ENCODE measurements around the gene GALNS.
"Not testable (repeated sequence)": the region's sequence is repeated elsewhere in the genome, so short reads cannot be mapped to it uniquely, and the experiment has no call there.

The GALNS gene

DNA sequence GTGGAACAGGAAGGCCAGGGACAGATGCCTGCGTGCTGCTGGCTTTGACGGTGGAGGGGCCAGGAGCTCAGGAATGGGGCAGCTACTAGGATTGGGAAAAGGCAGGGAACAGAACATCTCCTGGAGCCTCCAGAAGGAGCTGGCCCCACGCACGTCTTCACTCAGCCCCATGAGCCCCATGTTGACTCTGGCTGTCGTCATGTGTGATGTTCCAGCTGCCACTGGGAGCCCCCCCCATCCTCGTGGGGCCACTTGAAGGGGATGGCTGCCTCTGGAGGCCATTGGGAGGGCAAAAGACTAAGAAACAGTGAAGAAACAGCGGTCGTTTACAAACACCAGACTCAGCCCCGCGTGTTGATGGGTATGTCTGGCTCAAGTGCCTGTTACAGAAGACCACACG, 26.5 kb downstream of the GALNS start:
- TF ChIP-seq CTCF (IDR thresholded peaks at IDR 0.05; ENCODE audit: insufficient read depth, low read depth, low read length, missing control alignments) = no peak
- no peak overlapping the region for H3K4me3 ChIP-seq (ENCODE audit: low read depth, low read length)
- DNase-seq (ENCODE audit: low read depth) = no peak

DNA sequence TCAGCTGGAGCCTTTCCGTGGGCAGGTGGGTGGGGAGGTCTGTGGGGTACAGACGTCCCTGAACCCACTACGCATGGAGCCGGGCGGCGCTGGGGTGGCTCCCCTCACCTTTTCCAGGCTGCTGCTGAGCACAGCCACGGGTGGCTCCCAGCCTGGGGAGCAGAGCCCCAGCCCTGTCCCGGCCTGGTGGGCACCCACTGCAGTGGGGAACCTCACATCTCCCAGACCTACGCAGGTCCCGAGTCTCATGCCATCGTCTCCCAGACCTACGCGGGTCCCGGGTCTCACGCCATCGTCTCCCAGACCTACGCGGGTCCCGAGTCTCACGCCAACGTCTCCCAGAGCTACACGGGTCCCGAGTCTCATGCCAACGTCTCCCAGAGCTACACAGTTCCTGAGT, 28.0 kb downstream of the GALNS start:
- no peak for DNase-seq (ENCODE audit: low read depth)
- H3K4me3 ChIP-seq (ENCODE audit: low read depth, low read length) = no peak overlapping the region
- no peak for TF ChIP-seq CTCF (IDR thresholded peaks at IDR 0.05; ENCODE audit: insufficient read depth, low read depth, low read length, missing control alignments)

DNA sequence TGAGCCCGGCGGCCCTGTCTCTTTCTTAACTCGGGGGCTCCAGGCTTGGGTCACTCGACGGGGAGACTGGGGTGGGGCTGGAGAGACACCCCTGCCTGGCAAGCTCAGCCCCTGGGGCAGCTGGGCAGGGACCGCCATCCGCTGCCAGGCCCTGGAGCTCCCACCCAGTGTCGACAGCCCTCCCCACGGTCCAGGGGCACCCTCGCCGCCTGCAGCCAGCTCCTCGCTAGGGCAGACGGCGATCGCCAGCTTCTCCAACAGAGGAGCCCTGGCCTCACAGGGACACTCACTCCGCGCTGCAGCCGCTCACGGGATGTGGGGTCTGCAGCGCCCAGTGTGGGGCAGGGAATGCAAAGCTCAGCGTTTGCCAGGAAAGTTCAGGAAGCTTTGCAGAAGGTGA, 29.0 kb downstream of the GALNS start:
- TF ChIP-seq CTCF (IDR thresholded peaks at IDR 0.05; ENCODE audit: insufficient read depth, low read depth, low read length, missing control alignments) = no peak
- H3K4me3 ChIP-seq (ENCODE audit: low read depth, low read length) = no peak overlapping the region
- DNase-seq (ENCODE audit: low read depth) = no peak

DNA sequence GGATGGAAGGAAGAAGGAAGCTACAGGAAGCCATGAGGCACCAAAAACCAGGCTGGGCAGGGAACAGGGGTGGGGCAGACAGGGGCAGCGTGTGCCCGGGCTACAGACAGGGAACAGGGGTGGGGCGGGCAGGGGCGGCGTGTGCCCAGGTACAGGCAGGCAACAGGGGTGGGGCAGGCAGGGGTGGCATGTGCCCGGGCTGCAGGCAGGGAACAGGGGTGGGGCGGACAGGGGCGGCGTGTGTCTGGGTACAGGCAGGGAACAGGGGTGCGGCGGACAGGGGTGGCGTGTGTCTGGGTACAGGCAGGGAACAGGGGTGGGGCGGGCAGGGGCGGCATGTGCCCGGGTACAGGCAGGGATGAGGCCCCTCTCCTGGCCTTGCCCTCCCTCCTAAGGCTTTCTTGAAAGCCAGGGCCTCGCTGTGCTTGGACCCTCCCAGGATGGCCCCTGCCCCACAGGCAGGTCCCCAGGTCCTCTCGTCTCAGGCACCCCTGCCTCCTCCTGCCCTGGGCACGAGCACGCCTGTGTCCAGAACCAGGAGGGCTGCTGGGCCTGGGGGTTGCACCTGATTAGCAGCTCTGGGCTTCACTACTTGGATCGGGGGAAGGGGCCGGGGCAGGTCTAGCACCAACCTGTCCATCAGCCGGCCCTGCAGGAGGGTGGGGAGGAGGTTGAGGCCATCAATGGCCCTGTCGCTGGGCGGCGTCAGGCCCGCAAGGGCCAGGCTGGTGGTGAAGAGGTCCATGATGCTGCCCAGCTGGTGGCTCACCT, 30.5 kb downstream of the GALNS start:
- no peak for DNase-seq (ENCODE audit: low read depth)
- no peak for TF ChIP-seq CTCF (IDR thresholded peaks at IDR 0.05; ENCODE audit: insufficient read depth, low read depth, low read length, missing control alignments)
- no peak overlapping the region for H3K4me3 ChIP-seq (ENCODE audit: low read depth, low read length)

DNA sequence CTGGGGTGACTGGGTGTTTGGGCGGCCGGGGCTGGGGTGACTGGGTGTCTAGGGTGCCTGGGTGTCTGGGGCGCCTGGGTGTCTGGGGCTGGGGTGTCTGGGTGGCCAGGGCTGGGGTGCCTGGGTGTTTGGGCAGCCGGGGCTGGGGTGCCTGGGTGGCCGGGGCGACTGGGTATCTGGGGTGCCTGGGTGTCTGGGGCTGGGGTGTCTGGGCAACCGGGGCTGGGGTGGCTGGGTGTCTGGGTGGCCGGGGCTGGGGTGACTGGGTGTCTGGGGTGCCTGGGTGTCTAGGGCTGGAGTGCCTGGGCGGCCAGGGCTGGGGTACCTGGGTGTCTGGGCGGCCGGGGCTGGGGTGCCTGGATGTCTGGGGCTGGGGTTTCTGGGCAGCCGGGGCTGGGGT, 31.6 kb downstream of the GALNS start:
- DNase-seq (ENCODE audit: low read depth) = no peak
- TF ChIP-seq CTCF (IDR thresholded peaks at IDR 0.05; ENCODE audit: insufficient read depth, low read depth, low read length, missing control alignments) = no peak
- H3K4me3 ChIP-seq (ENCODE audit: low read depth, low read length) = no peak overlapping the region

GRCh38 chr16:88824256-88825077, 32.3 kb downstream of the GALNS start:
- no peak overlapping the region for H3K4me3 ChIP-seq (ENCODE audit: low read depth, low read length)
- DNase-seq (ENCODE audit: low read depth) = no peak
- no peak for TF ChIP-seq CTCF (IDR thresholded peaks at IDR 0.05; ENCODE audit: insufficient read depth, low read depth, low read length, missing control alignments)

DNA sequence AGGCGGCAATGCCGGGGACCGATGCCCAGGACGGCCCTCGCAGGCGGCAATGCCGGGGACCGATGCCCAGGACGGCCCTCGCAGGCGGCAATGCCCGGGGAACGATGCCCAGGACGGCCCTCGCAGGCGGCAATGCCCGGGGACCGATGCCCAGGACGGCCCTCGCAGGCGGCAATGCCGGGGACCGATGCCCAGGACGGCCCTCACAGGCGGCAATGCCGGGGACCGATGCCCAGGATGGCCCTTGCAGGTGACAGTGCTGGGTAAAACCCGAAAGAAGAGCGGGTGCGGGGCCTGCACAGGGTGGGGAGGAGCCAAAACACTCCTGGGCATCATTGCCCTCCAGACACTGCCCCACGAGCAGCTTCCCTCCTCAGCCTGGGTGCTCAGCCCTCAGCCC, 33.1 kb downstream of the GALNS start:
- not testable (repeated sequence) for H3K4me3 ChIP-seq (ENCODE audit: low read depth, low read length); DNase-seq (ENCODE audit: low read depth)
